ENCODE data around the gene MROH7.

The MROH7 gene

GRCh38 chr1:54653036-54653435 lies 11.4 kb downstream of the MROH7 start:
- DNase-seq = no peak

DNA sequence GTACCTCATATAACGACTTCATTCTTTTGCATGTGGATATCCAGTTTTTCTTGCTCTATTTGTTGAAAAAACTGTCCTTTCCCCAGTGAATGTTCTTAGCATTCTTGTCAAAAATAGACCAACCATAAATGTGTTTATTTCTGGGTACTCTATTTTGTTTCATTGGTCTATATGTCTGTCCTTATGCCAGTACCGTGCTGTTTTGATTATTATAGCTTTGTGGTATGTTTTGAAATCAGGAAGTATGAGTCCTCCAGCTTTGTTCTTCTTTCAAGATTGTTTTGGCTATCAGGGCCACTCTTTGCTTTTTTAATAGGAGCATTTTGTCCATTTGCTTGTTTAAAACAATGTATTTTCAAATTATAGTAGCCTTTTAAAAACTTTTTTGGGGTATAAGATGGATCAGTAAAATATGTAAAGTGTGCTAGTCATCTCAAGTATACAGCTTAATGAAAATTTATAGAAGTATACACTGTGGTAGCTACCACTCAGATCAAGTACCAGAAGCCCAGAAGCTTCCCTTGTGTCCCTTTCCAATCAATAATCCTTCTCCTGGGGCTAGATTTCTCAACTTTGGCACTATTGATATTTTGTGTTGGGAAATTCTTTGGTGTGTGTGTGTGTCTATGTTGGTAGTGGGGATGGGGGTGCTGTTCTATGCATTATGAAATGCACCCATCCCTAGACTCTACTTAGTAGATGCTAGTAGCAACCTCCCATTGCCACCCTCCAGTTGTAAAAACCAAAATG lies 16.8 kb downstream of the MROH7 start:
- no peak for DNase-seq

GRCh38 chr1:54663725-54664124 lies 22.1 kb downstream of the MROH7 start:
- DNase-seq = no peak

DNA sequence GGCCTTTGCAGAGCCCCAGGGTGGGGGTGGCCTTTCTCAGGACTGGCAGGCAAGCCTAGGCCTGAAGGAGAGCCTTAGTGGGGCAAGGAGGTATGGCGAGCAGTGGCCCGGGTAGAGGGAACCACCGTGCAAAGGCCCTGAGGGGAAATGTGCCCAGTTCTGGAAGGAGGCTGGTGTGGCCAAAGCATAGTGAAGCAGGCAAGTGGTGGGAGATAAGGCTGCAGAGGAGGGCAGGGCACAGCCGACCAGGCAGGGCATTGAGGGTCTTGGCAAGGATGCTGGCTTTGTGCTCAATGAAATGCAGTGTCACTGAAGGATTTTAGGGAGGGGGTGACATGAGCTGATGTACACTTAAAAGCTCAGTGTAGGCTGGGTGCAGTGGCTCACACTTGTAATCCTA lies 22.8 kb downstream of the MROH7 start:
- no peak for DNase-seq

GRCh38 chr1:54665852-54666251 lies 24.3 kb downstream of the MROH7 start:
- no peak for DNase-seq

DNA sequence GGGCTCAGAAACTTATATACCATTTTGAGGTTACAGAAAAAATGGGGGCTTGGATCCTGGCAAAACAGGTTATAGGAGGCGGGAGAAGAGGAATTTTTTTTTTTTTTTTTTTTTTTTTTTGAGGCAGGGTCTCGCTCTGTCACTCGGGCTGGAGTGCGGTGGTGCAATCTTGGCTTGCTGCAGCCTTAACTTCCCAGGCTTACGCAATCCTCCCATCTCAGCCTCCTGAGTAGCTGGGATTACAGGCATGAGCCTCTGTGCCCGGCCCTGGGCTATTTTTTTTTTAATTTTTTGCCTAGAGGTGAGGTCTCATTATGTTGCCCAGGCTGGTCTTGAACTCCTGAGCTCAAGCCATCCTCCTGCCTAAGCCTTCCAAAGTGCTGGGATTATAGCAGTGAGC lies 24.7 kb downstream of the MROH7 start:
- DNase-seq = no peak

- DNase-seq = no peak
Measured at GRCh38 chr1:54667797-54668196, 26.2 kb downstream of the MROH7 start.

GRCh38 chr1:54668567-54668966 lies 27.0 kb downstream of the MROH7 start:
- no peak for DNase-seq

GRCh38 chr1:54671985-54672608 lies 30.5 kb downstream of the MROH7 start:
- DNase-seq = no peak

- no peak for DNase-seq
Measured at GRCh38 chr1:54678776-54679643, 37.4 kb downstream of the MROH7 start.

DNA sequence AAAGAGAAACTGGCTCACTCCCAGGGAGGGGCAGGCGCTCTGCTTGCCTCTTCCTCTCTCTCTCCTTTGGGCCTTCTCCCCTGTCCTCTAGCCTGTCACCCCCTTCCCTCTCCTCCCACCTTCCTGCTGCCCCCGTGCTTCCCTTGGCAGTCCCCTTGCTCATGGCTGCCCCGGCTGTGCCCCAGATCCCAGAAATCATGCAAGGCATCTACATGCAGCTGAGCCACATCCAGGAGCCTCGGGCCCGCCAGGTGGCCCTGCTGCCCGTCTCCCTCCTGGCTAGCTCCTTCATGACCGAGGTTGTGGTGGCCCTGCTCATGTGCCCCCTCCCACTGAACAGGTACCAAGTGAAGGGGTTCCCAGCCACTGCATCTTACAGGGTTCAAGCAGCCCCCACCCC lies 38.1 kb downstream of the MROH7 start:
- no peak for DNase-seq

GRCh38 chr1:54680387-54680786 lies 38.8 kb downstream of the MROH7 start:
- DNase-seq = no peak

GRCh38 chr1:54681358-54681757 lies 39.8 kb downstream of the MROH7 start:
- DNase-seq = no peak

DNA sequence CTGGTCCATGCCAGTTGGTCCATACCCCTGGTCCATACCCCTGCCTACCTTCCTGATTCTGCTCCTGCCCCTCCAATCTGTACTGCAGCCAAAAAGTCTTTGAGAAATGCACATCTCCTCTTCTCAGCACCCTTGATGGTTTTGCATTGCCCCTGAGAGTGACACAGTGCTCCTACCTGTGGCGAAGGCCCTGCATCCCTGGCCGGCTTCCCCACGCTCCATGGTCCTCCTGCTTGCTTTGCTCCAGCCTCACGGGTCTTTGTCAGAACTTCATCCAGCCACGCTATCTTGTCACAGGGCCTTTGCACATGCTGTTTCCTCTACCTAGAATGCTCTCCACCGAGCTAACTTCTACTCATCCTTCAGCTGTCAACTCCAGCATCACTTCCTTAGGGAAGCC lies 41.9 kb downstream of the MROH7 start:
- DNase-seq = no peak

DNA sequence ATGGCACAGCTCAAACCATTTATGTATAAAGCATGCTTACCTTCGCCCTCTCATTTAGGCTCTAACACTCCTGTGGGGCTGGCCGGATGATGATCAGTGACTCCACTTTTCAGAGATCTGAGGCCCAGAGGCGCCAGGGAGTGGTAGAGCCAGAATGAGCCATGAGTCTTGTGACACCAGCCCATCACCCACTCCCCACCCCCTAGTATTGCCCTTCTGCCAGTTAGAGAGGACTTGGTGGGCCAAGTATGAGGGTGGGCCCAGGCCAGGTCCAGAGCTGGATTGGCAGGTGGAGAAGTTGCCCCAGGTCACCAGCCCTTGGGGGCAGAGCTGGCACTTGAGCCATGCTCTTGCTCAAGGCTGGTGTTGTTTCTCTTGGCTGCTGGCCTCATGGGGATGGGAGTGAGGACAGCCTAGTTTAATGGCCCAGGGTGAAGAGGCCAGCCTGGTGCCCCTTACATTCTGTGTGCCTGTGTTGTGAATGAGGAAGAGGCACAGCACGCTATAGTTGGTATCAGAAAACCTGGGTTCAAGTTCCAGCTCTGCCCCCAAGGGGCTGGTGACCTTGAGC lies 43.8 kb downstream of the MROH7 start:
- no peak for DNase-seq

DNA sequence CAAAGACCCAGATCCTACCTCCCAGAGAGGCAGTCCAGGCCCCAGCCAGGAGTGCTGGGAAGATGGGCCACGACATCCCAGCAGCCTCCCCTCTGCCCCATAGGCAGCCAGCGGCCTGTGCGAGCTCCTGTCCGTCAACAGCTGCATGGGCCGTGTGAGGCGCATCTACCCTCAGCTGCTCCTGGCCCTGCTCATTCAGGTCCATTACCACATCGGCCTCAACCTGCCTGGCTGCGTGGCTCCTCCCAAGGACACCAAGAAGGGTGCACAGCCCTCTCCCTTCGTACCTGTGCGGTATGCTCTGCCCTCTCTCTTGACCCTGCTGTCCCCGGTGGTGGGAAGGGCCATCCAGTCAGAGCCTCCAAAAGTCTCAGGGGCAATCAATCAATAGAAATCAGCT lies 44.6 kb downstream of the MROH7 start:
- DNase-seq = no peak

GRCh38 chr1:54694771-54695170 lies 53.2 kb downstream of the MROH7 start:
- no peak for DNase-seq

GRCh38 chr1:54695221-54695620 lies 53.6 kb downstream of the MROH7 start:
- DNase-seq = no peak

DNA sequence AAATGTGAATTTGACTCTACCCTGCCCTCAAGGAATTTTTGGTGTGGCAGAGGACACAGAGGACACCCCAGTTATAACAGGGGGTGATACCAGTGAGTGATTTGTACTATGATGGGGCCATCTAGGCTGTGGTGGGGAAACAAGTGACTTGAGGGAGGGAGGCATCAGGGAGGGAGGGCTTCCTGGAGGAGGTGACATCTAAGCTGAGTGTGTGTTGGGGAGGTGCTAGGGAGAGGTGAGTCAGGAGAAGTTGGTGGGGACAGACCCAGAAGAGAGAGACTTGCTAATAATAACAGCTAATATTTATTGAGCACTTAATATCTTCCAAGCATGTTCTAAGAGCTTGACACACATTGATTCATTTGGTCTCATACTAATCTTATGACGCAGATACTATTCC lies 54.2 kb downstream of the MROH7 start:
- no peak for DNase-seq

DNA sequence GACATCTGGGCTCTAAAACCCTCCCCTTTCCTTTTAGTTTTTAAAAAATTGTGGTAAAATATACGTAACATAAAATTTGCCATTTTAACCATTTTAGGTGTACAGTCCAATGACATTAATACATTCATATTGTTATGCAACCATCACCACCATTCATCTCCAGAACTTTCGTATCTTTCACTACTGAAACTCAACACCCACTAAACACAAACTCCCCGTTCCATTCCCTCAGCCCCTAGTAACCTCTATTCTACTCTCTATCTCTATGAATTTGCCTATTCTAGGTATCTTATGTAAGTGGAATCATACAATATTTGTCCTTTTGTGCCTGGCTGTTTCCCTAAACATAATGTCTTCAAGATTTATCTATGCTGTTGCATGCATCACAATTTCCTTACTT lies 54.7 kb downstream of the MROH7 start:
- no peak for DNase-seq

GRCh38 chr1:54697896-54698295 lies 56.3 kb downstream of the MROH7 start:
- no peak for DNase-seq

GRCh38 chr1:54698346-54698745 lies 56.8 kb downstream of the MROH7 start:
- DNase-seq = no peak

- DNase-seq = no peak
Measured at GRCh38 chr1:54699936-54700525, 58.4 kb downstream of the MROH7 start.
